Endothelial cell of umbilical vein (primary cell): Measurements from ENCODE around the gene TPP2. TPM values are rescaled to one million over a fixed set of nuclear protein-coding genes. Genes with fewer than 3 reads are reported as not detected.

Experiments used
- BruUV-seq: library from RNA; stranded (reverse); fragments of 400-500 nt; replicated peaks from 2 replicates; lab custom pipeline; 2021; lab: Mats Ljungman, UMichigan
- CTCF ChIA-PET: fragments of 300-600, 350-600 bp; sonication (Branson Sonifier 250); formaldehyde crosslinking; loops from one replicate; lab custom pipeline; 2021; ENCODE audit warnings: antibody characterized with exemption, inconsistent platforms; lab: Charles Lee
- POLR2A ChIA-PET: fragments of 300-600, 350-600 bp; sonication (Branson Sonifier 250); formaldehyde crosslinking; loops from one replicate; lab custom pipeline; 2021; ENCODE audit warnings: antibody characterized with exemption, inconsistent platforms; lab: Charles Lee
- DNase-seq: peaks from one replicate; pipeline ENCODE4 v3.0.0-alpha.2; 2011; ENCODE audit warnings: low read depth, low spot score
- FAIRE-seq: peaks from 2 replicates; lab custom pipeline; 2011; peaks lifted over from hg19 to GRCh38; lab: Jason Lieb, UNC
- H2AFZ ChIP-seq: 2 replicates; pipeline ENCODE4 v1.6.0; 2012; ENCODE audit warnings: low read depth, low read length, control low read depth, inconsistent platforms
- H3K27ac ChIP-seq: 2 replicates; pipeline ENCODE4 v1.5.1; 2011; ENCODE audit warnings: low read depth, mild to moderate bottlenecking, control low read depth, low read length, moderate library complexity; ENCODE audit not compliant: insufficient read depth
- H3K27me3 ChIP-seq, 2 experiments: 2 replicates each; pipeline versions ENCODE4 v1.6.0 to v1.6.1; 2011; ENCODE audit warnings: low read length in 2 of 2, mixed read lengths in 1 of 2; ENCODE audit not compliant: control insufficient read depth in 2 of 2, insufficient read depth in 2 of 2
- H3K36me3 ChIP-seq, 2 experiments: 2 replicates in 1 of 2; 3 replicates in 1 of 2; pipeline ENCODE4 v1.5.1; 2011; ENCODE audit warnings: low read length in 2 of 2, mild to moderate bottlenecking in 1 of 2, moderate library complexity in 1 of 2; ENCODE audit not compliant: control insufficient read depth in 2 of 2, insufficient read depth in 2 of 2; ENCODE audit errors: extremely low read depth in 1 of 2
- H3K4me1 ChIP-seq: 3 replicates; pipeline ENCODE4 v1.5.1; 2011; ENCODE audit warnings: mild to moderate bottlenecking, low read length; ENCODE audit not compliant: control insufficient read depth, insufficient read depth; ENCODE audit errors: extremely low read depth
- H3K4me2 ChIP-seq: 2 replicates; pipeline ENCODE4 v1.6.1; 2011; ENCODE audit warnings: low read length, control low read depth, mixed read lengths; ENCODE audit not compliant: insufficient read depth
- H3K4me3 ChIP-seq, 3 experiments: fragments of 200-600 bp in 1 of 3; sonication (generic), shearing (Covaris generic) in 1 of 3; replicated peaks in 1 of 3; 2 replicates each; pipeline ENCODE4 v1.5.1; 2011 to 2016; ENCODE audit warnings: control low read depth in 3 of 3, low read length in 3 of 3, mild to moderate bottlenecking in 2 of 3, inconsistent platforms in 1 of 3, low read depth in 1 of 3, moderate library complexity in 1 of 3; ENCODE audit not compliant: insufficient read depth in 1 of 3
- H3K79me2 ChIP-seq: 2 replicates; pipeline ENCODE4 v1.6.0; 2012; ENCODE audit warnings: low read length, inconsistent platforms; ENCODE audit not compliant: control insufficient read depth, insufficient read depth
- H3K9ac ChIP-seq: replicated peaks from 2 replicates; pipeline ENCODE3; 2011; ENCODE audit warnings: low read length, control low read depth; ENCODE audit not compliant: insufficient read depth; ENCODE audit errors: extremely low read depth
- H3K9me1 ChIP-seq: replicated peaks from 3 replicates; pipeline ENCODE4 v1.6.0; 2011; ENCODE audit warnings: mild to moderate bottlenecking, low read length; ENCODE audit not compliant: control insufficient read depth, insufficient read depth; ENCODE audit errors: extremely low read depth
- H3K9me3 ChIP-seq: replicated peaks from 2 replicates; pipeline ENCODE4 v1.5.1; 2012; ENCODE audit warnings: low read length, inconsistent platforms; ENCODE audit not compliant: control insufficient read depth, insufficient read depth
- H4K20me1 ChIP-seq: replicated peaks from 2 replicates; pipeline ENCODE3; 2011; ENCODE audit warnings: mild to moderate bottlenecking, low read length; ENCODE audit not compliant: control insufficient read depth, insufficient read depth; ENCODE audit errors: extremely low read depth
- EZH2 ChIP-seq: IDR thresholded peaks from 2 replicates; pipeline ENCODE4 v1.6.1; 2012; ENCODE audit warnings: borderline replicate concordance, low read depth, mild to moderate bottlenecking, moderate library complexity, low read length, inconsistent platforms; ENCODE audit not compliant: severe bottlenecking
- FOS ChIP-seq: IDR thresholded peaks from 2 replicates; pipeline ENCODE4 v1.6.1; 2011; ENCODE audit warnings: mild to moderate bottlenecking, low read length, moderate library complexity, borderline replicate concordance; ENCODE audit not compliant: insufficient read depth
- GATA2 ChIP-seq: IDR thresholded peaks from 2 replicates; pipeline ENCODE4 v1.7.0; 2011; ENCODE audit warnings: low read depth, mild to moderate bottlenecking, moderate library complexity, mixed read lengths, low read length; ENCODE audit not compliant: insufficient read length, insufficient read depth
- JUN ChIP-seq: IDR thresholded peaks from 2 replicates; pipeline ENCODE4 v1.6.1; 2011; ENCODE audit warnings: borderline replicate concordance, low read depth; ENCODE audit not compliant: insufficient read length, insufficient read depth
- MYC ChIP-seq: IDR thresholded peaks from one replicate; pipeline ENCODE4 v1.6.1; 2011; ENCODE audit warnings: mild to moderate bottlenecking, low read depth, low read length
- POLR2A ChIP-seq: IDR thresholded peaks from 2 replicates; pipeline ENCODE4 v1.6.1; 2012; ENCODE audit warnings: low read depth, mild to moderate bottlenecking, control low read depth, low read length
- POLR2AphosphoS5 ChIP-seq: IDR thresholded peaks from 2 replicates; pipeline ENCODE4 v1.6.1; 2012; ENCODE audit warnings: low read depth, mild to moderate bottlenecking, control low read depth, low read length, moderate library complexity; ENCODE audit not compliant: insufficient read depth
- dilution Hi-C: fragments of 300-500 bp; cut with MboI; formaldehyde crosslinking; loops from one replicate; pipeline ENCODE4 v1.15.0; 2019; ENCODE audit warnings: low sequenced_read_pairs; ENCODE audit not compliant: extremely low pct_ligation_motif_present
- intact Hi-C: fragments of 100-400 bp; cut with micrococcal nuclease; formaldehyde crosslinking; loops from one replicate; pipeline ENCODE4 v1.10.0; 2022
- polyA plus RNA-seq, 4 experiments: library from polyadenylated mRNA; depleted of rRNA in 3 of 4; stranded (reverse) in 3 of 4; unstranded in 1 of 4; fragments of >200 nt; gene quantifications; 2 replicates each; pipeline versions ENCODE4 v1.2.1 to v1.2.3, GENCODE V29; 2011 to 2012; ENCODE audit warnings: missing spikeins in 1 of 4
- total RNA-seq: library from RNA; stranded (reverse); gene quantifications from 2 replicates; pipeline ENCODE4 v1.2.3, GENCODE V29; 2021
- TF ChIP-seq, protein P1 (sequence below): IDR thresholded peaks from 2 replicates; pipeline ENCODE4 v1.6.1; 2011; ENCODE audit not compliant: insufficient read depth, insufficient read length
- TF ChIP-seq, protein P2 (sequence below), 2 donors: IDR thresholded peaks; 1 replicate in 1 of 2; 2 replicates in 1 of 2; pipeline ENCODE4 v1.5.1; 2011; ENCODE audit warnings: low read length in 2 of 2, mild to moderate bottlenecking in 2 of 2, moderate library complexity in 2 of 2, control low read depth in 1 of 2, inconsistent platforms in 1 of 2, low read depth in 1 of 2; ENCODE audit not compliant: insufficient read depth in 1 of 2; ENCODE audit errors: extremely low read depth in 1 of 2

Gene TPP2
- total and polyA plus RNA-seq, 2 donors (not counting 3 experiments of a cell fraction or from before 2014, with no cell fraction given): 11.5 to 46.7 TPM

DNA sequence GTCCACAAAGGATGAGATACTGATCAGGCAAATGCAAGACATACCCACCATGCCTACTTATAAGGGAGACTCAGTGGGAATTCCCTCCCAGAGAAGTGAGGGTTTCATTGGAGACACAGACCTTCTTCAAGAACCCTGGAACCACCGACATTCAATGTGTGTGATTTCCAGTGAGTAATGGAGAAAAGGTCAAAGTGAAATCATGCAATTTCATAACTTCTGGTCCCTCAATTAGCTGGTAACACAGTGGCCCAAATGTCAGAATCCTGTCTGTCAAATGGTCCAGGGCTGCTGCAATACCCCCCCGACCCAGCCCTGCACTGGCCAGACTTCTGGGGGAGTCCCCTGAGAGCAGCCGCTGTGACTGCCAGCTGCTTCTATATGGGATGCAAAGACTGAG is 102.7 kb downstream of the TPP2 start:
- H3K27ac ChIP-seq: no peak overlapping the region
- intact Hi-C loops (no loop called here), dilution Hi-C loops (no loop called here)
- DNase-seq (no peak), FAIRE-seq (no peak)
- no peak overlapping the region for H2AFZ ChIP-seq
- no peaks in the 10 kb centered on the region for H3K9me1 ChIP-seq
- no peak overlapping the region for H3K4me2 ChIP-seq
- POLR2A ChIA-PET: no interaction called here
- no peaks in the 10 kb centered on the region for H3K36me3 ChIP-seq
- H3K9ac ChIP-seq: no peak overlapping the region
- CTCF ChIA-PET: no interaction called here
- TF ChIP-seq FOS (no peak), POLR2A (no peak), MYC (no peak), GATA2 (no peak), EZH2 (no peak), POLR2AphosphoS5 (no peak), JUN (no peak)
- TF ChIP-seq, protein P1, sequence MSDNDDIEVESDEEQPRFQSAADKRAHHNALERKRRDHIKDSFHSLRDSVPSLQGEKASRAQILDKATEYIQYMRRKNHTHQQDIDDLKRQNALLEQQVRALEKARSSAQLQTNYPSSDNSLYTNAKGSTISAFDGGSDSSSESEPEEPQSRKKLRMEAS: no peak
- TF ChIP-seq, protein P2, sequence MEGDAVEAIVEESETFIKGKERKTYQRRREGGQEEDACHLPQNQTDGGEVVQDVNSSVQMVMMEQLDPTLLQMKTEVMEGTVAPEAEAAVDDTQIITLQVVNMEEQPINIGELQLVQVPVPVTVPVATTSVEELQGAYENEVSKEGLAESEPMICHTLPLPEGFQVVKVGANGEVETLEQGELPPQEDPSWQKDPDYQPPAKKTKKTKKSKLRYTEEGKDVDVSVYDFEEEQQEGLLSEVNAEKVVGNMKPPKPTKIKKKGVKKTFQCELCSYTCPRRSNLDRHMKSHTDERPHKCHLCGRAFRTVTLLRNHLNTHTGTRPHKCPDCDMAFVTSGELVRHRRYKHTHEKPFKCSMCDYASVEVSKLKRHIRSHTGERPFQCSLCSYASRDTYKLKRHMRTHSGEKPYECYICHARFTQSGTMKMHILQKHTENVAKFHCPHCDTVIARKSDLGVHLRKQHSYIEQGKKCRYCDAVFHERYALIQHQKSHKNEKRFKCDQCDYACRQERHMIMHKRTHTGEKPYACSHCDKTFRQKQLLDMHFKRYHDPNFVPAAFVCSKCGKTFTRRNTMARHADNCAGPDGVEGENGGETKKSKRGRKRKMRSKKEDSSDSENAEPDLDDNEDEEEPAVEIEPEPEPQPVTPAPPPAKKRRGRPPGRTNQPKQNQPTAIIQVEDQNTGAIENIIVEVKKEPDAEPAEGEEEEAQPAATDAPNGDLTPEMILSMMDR (IDR thresholded peaks at IDR 0.05; ENCODE audit: extremely low read depth in 1 of 2, insufficient read depth in 1 of 2, low read depth in 1 of 2, low read length in 2 of 2): no peak
- H4K20me1 ChIP-seq: no peaks in the 10 kb centered on the region
- no peaks in the 10 kb centered on the region for H3K79me2 ChIP-seq
- peaks cover 17% of the 10 kb centered on the region for H3K4me1 ChIP-seq
- peaks cover 4 to 9% of the 10 kb centered on the region in 2 experiments for H3K27me3 ChIP-seq
- H3K9me3 ChIP-seq: no peaks in the 10 kb centered on the region
- H3K4me3 ChIP-seq: no peak overlapping the region
- no TSS peak for BruUV-seq
